Tibial nerve (tissue), 4 donors: ENCODE measurements around the gene PHACTR1. TPM values are rescaled to one million over a fixed set of nuclear protein-coding genes. Genes with fewer than 3 reads are reported as not detected.

Experiments
- DNase-seq, 2 donors: peaks; one replicate each; pipeline ENCODE4 v3.0.0-alpha.2; 2019; ENCODE audit warnings: low spot score in 2 of 2
- H3K27ac ChIP-seq, 4 donors: fragments of 200-600 bp; sonication (generic) in 3 of 4; one replicate each; pipeline ENCODE4 v1.5.1; 2017 to 2019; ENCODE audit warnings: mild to moderate bottlenecking in 1 of 4
- H3K27me3 ChIP-seq, 2 donors: fragments of 200-600 bp; sonication (generic) in 1 of 2; one replicate each; pipeline versions ENCODE4 v1.5.1 to v1.6.0; 2017 to 2019
- H3K36me3 ChIP-seq, 3 donors: fragments of 200-600 bp; sonication (generic); one replicate each; pipeline ENCODE4 v1.5.1; 2018 to 2019
- H3K4me1 ChIP-seq, 4 donors: fragments of 200-600 bp; sonication (generic) in 3 of 4; one replicate each; pipeline ENCODE4 v1.5.1; 2017 to 2019
- H3K4me3 ChIP-seq, 4 donors: fragments of 200-600 bp; sonication (generic) in 3 of 4; one replicate each; pipeline ENCODE4 v1.5.1; 2017 to 2019; ENCODE audit warnings: mild to moderate bottlenecking in 1 of 4, moderate library complexity in 1 of 4
- H3K9me3 ChIP-seq, 4 donors: fragments of 200-600 bp; sonication (generic) in 3 of 4; one replicate each; pipeline ENCODE4 v1.5.1; 2017 to 2019
- EP300 ChIP-seq, 2 donors: sonication (generic); formaldehyde crosslinking; IDR thresholded peaks; one replicate each; pipeline ENCODE4 v1.6.1; 2017; ENCODE audit warnings: antibody characterized with exemption in 2 of 2, mild to moderate bottlenecking in 1 of 2
- POLR2A ChIP-seq, 2 donors: fragments of 450-650 bp; IDR thresholded peaks; one replicate each; pipeline ENCODE4 v1.6.1; 2017; ENCODE audit warnings: antibody characterized with exemption in 2 of 2, mild to moderate bottlenecking in 2 of 2, moderate library complexity in 2 of 2
- WGBS, 2 donors: methylation state at CpG; one replicate each; pipeline ENCODE4 v1.1.5; 2018; 5-methylcytosine and 5-hydroxymethylcytosine counted together
- total RNA-seq, 4 donors: library from RNA; depleted of rRNA; stranded (reverse); fragments of >200 nt; gene quantifications; one replicate each; pipeline ENCODE4 v1.1.0, GENCODE V29; 2016
- TF ChIP-seq, protein P1 (sequence below), 5 experiments: fragments of 200-600 bp in 3 of 5; fragments of 450-650 bp in 2 of 5; sonication (generic) in 3 of 5; IDR thresholded peaks; one replicate each; pipeline ENCODE4 v1.5.1; 2016 to 2019; ENCODE audit warnings: antibody characterized with exemption in 5 of 5, mild to moderate bottlenecking in 3 of 5, moderate library complexity in 2 of 5

The PHACTR1 gene
- total RNA-seq, 4 donors from 2014 or later, result 1.5 to 2.7 (median 1.6) TPM

DNA sequence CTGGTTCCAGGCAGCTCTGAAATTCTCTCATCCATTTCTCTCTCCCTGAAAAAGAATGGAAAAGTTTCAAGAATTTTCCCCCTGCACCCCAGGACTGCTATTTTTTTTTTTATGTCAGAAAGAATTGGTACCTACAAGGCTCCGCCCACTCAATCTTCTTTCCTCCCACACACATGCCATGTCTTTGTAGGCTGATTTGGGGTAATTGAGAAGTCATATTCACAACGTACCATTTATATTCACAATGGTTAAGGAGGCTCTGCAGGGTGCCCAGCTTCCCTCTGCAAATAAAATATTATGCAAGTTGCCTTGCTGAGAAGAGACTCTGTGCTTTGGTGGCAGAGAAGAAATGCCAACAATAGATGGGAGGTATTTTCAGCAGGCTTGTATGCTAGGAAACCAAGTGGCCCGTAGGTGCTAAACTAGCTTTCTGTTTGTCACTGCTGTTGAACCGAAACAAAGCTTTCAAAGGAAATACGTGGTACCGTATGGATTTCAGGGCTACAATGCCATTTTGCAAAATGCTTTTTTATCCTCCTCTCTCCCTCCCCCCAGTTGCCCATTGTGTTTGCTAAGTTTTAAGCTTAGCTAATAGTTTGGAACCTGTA is 150.0 kb downstream of the PHACTR1 start:
- no peaks in the 10 kb centered on the region for H3K36me3 ChIP-seq
- no peak for DNase-seq
- no peak overlapping the region for H3K27ac ChIP-seq
- H3K9me3 ChIP-seq, result no peaks in the 10 kb centered on the region
- H3K4me1 ChIP-seq, result no peaks in the 10 kb centered on the region
- H3K4me3 ChIP-seq, result no peak overlapping the region
- H3K27me3 ChIP-seq, result no peaks in the 10 kb centered on the region
- 67 to 68% methylated on average over 6 of the region's 6 CpGs for WGBS, 2 donors
- TF ChIP-seq, protein P1, sequence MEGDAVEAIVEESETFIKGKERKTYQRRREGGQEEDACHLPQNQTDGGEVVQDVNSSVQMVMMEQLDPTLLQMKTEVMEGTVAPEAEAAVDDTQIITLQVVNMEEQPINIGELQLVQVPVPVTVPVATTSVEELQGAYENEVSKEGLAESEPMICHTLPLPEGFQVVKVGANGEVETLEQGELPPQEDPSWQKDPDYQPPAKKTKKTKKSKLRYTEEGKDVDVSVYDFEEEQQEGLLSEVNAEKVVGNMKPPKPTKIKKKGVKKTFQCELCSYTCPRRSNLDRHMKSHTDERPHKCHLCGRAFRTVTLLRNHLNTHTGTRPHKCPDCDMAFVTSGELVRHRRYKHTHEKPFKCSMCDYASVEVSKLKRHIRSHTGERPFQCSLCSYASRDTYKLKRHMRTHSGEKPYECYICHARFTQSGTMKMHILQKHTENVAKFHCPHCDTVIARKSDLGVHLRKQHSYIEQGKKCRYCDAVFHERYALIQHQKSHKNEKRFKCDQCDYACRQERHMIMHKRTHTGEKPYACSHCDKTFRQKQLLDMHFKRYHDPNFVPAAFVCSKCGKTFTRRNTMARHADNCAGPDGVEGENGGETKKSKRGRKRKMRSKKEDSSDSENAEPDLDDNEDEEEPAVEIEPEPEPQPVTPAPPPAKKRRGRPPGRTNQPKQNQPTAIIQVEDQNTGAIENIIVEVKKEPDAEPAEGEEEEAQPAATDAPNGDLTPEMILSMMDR (IDR thresholded peaks at IDR 0.05), result no peak
- no peak for TF ChIP-seq EP300 (IDR thresholded peaks at IDR 0.05)
- no peak for TF ChIP-seq POLR2A (IDR thresholded peaks at IDR 0.05)

DNA sequence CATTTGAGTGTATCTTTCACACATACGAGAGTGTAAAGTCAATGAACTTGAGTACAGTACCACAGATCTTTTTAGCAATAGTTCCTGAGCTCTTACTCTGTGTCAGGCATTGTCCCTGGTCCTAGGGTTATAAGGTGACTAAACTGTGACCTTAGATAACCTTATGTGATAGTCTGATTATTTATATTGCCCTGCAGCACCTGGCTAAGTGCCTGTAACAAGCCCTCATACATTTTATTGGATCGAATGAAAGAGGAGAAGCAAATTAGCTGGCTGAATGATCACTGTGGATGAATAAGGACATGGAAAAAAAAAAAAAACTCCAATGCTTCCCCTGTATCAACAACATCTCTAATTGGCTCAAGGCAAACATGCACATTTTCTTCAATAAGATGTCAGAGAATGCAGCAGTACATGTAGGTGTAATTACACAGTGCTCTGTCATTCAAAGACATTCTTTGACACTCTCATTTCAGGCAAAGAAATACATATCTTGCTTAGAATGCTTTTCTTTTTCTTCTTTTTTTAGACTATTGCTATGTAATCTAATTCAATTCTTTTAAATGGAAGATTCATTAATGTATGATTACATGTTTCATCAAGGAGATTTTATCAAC is 153.4 kb downstream of the PHACTR1 start:
- WGBS, 2 donors, result 58 to 62% methylated on average over 2 of the region's 2 CpGs
- no peaks in the 10 kb centered on the region for H3K36me3 ChIP-seq
- H3K27ac ChIP-seq, result no peak overlapping the region
- H3K9me3 ChIP-seq, result no peaks in the 10 kb centered on the region
- H3K27me3 ChIP-seq, result no peaks in the 10 kb centered on the region
- TF ChIP-seq, protein P1 (IDR thresholded peaks at IDR 0.05), result no peak
- TF ChIP-seq POLR2A (IDR thresholded peaks at IDR 0.05) (no peak), EP300 (IDR thresholded peaks at IDR 0.05) (no peak)
- DNase-seq, result no peak
- H3K4me3 ChIP-seq, result no peak overlapping the region
- no peaks in the 10 kb centered on the region for H3K4me1 ChIP-seq

DNA sequence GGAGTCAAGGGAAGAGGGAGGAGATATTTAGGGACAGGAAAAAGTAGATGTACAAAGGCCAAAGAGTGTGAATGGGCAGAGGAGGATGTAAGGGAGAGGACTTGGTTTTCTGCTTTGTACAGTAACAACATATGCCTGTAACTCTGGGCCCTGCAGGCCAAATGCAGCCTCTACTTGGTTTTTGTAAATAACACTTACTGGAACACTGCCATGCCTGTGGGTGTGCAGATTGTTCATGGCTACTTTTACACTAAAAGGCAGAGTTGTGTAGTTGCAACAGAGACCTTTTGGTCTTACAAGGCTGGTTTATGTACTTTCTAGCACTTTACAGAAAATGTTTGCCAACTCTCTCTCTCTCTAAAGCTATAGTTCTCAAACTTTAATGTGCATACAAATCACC is 157.1 kb downstream of the PHACTR1 start:
- H3K4me1 ChIP-seq, result no peaks in the 10 kb centered on the region
- H3K4me3 ChIP-seq, result no peak overlapping the region
- TF ChIP-seq POLR2A (IDR thresholded peaks at IDR 0.05) (no peak), EP300 (IDR thresholded peaks at IDR 0.05) (no peak)
- TF ChIP-seq, protein P1 (IDR thresholded peaks at IDR 0.05), result no peak
- DNase-seq, result no peak
- no peaks in the 10 kb centered on the region for H3K27me3 ChIP-seq
- H3K27ac ChIP-seq, result no peak overlapping the region
- H3K9me3 ChIP-seq, result no peaks in the 10 kb centered on the region
- no peaks in the 10 kb centered on the region for H3K36me3 ChIP-seq

DNA sequence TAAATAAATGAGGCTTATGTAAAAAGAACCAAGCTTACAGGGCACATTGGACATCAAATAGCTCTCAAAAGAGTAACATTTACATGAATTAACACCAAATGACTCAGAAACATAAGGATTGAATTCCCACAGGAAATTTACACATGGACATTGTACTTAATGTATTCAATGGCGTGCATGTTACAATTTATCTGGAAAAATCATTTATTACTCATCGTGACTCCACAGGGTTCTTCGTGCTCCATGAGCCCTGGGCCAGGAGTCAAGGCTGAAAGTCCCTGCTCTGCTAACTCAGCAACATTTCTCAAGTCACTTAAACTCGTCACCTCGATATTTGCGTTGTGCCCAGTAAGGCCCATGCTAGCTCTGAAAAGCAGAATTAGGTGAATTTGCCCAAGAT is 158.5 kb downstream of the PHACTR1 start:
- H3K27me3 ChIP-seq, result no peaks in the 10 kb centered on the region
- H3K4me1 ChIP-seq, result no peaks in the 10 kb centered on the region
- no peaks in the 10 kb centered on the region for H3K9me3 ChIP-seq
- no peak for DNase-seq
- H3K4me3 ChIP-seq, result no peak overlapping the region
- no peak for TF ChIP-seq EP300 (IDR thresholded peaks at IDR 0.05)
- TF ChIP-seq POLR2A (IDR thresholded peaks at IDR 0.05), result no peak
- TF ChIP-seq, protein P1 (IDR thresholded peaks at IDR 0.05), result no peak
- no peak overlapping the region for H3K27ac ChIP-seq
- 72 to 79% methylated on average over 6 of the region's 6 CpGs for WGBS, 2 donors
- H3K36me3 ChIP-seq, result no peaks in the 10 kb centered on the region

DNA sequence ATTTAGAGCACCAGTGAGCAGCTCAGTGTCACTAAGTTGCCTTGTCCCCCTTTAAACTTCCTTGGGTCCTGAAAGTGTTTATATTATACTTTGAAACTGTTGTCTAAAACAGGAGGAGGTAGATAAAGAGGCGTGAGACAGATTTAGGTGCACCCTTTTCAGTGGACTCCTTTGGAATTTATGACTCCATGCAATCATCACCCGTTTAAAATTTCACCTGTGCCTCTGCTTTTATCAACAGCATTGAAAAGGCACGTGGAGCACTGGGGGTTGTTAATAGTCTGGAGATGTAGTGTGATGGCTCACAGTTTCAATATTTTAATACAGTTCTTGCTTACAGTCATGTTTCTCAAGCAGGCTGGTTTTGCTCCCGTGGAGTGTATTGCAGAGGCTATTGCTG is 162.2 kb downstream of the PHACTR1 start:
- H3K4me1 ChIP-seq, result no peaks in the 10 kb centered on the region
- H3K27me3 ChIP-seq, result peaks cover 0 to 7% of the 10 kb centered on the region in 2 donors
- 48 to 56% methylated on average over 4 of the region's 4 CpGs for WGBS, 2 donors
- DNase-seq, result no peak
- H3K36me3 ChIP-seq, result no peaks in the 10 kb centered on the region
- no peaks in the 10 kb centered on the region for H3K9me3 ChIP-seq
- no peak overlapping the region for H3K4me3 ChIP-seq
- TF ChIP-seq POLR2A (IDR thresholded peaks at IDR 0.05) (no peak), EP300 (IDR thresholded peaks at IDR 0.05) (no peak)
- TF ChIP-seq, protein P1 (IDR thresholded peaks at IDR 0.05), result no peak
- no peak overlapping the region for H3K27ac ChIP-seq
